K562 (cell line): ENCODE measurements around the gene DPY19L3.

Source experiments
- CEBPB ChIP-seq: fragments of 450-650 bp; IDR thresholded peaks from 2 replicates; pipeline ENCODE4 v1.6.1; 2016; ENCODE audit warnings: missing genetic modification characterization, missing compliant biosample characterization
- GATA2 ChIP-seq: sonication (generic); formaldehyde crosslinking; IDR thresholded peaks from 2 replicates; pipeline ENCODE4 v1.4.0; 2020; ENCODE audit warnings: mild to moderate bottlenecking, missing genetic modification reagents
- NBN ChIP-seq: fragments of 450-650 bp; IDR thresholded peaks from 2 replicates; pipeline ENCODE4 v1.6.1; 2016; ENCODE audit warnings: low read depth, mild to moderate bottlenecking
- NR2C2 ChIP-seq, 2 experiments: fragments of 200-800 bp in 1 of 2; sonication (Bioruptor generic) in 1 of 2; sonication (generic) in 1 of 2; formaldehyde crosslinking in 1 of 2; IDR thresholded peaks; 2 replicates each; pipeline versions ENCODE4 v1.6.1 to v1.8.0; 2016 to 2022; ENCODE audit warnings: mild to moderate bottlenecking in 1 of 2, missing compliant biosample characterization in 1 of 2, missing genetic modification characterization in 1 of 2, missing genetic modification reagents in 1 of 2
- NR4A1 ChIP-seq, 2 experiments: fragments of 250-450 bp in 1 of 2; fragments of 450-650 bp in 1 of 2; sonication (Bioruptor Pico) in 1 of 2; IDR thresholded peaks; 2 replicates each; pipeline versions ENCODE4 v1.4.0 to v1.6.1; 2016 to 2020; ENCODE audit warnings: mild to moderate bottlenecking in 2 of 2, missing compliant biosample characterization in 1 of 2, missing genetic modification characterization in 1 of 2, moderate library complexity in 1 of 2
- POLR2AphosphoS5 ChIP-seq: IDR thresholded peaks from 2 replicates; pipeline ENCODE4 v1.6.1; 2011; ENCODE audit warnings: mild to moderate bottlenecking, low read depth, low read length, moderate library complexity; ENCODE audit not compliant: control insufficient read depth, insufficient read depth
- TF ChIP-seq, protein P1 (sequence below), 3 experiments: IDR thresholded peaks in 2 of 3; conservative IDR thresholded peaks in 1 of 3; 2 replicates each; pipeline ENCODE4 v1.5.1; 2011 to 2012; ENCODE audit warnings: low read length in 3 of 3, mild to moderate bottlenecking in 3 of 3, control low read depth in 2 of 3, improper control_type of control experiment in 1 of 3, inconsistent platforms in 1 of 3, low read depth in 1 of 3, mixed read lengths in 1 of 3, moderate library complexity in 1 of 3; ENCODE audit not compliant: insufficient read depth in 2 of 3

GRCh38 chr19:32453736-32454135 is 48.2 kb downstream of the DPY19L3 start:
- no peak for TF ChIP-seq NR4A1 (CRISPR knock-in tag; IDR thresholded peaks at IDR 0.05)
- no peak for TF ChIP-seq NR4A1 (tag; IDR thresholded peaks at IDR 0.05)
- no peak for TF ChIP-seq GATA2
- TF ChIP-seq CEBPB (tag) = no peak
- TF ChIP-seq, protein P1, sequence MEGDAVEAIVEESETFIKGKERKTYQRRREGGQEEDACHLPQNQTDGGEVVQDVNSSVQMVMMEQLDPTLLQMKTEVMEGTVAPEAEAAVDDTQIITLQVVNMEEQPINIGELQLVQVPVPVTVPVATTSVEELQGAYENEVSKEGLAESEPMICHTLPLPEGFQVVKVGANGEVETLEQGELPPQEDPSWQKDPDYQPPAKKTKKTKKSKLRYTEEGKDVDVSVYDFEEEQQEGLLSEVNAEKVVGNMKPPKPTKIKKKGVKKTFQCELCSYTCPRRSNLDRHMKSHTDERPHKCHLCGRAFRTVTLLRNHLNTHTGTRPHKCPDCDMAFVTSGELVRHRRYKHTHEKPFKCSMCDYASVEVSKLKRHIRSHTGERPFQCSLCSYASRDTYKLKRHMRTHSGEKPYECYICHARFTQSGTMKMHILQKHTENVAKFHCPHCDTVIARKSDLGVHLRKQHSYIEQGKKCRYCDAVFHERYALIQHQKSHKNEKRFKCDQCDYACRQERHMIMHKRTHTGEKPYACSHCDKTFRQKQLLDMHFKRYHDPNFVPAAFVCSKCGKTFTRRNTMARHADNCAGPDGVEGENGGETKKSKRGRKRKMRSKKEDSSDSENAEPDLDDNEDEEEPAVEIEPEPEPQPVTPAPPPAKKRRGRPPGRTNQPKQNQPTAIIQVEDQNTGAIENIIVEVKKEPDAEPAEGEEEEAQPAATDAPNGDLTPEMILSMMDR (IDR thresholded peaks at IDR 0.05 in 2 of 3, conservative IDR thresholded peaks at IDR 0.05 in 1 of 3; ENCODE audit: insufficient read depth in 2 of 3, low read depth in 1 of 3, low read length in 3 of 3) = no peak
- TF ChIP-seq NBN = no peak
- no peak for TF ChIP-seq POLR2AphosphoS5
- TF ChIP-seq NR2C2 (CRISPR knock-in tag; IDR thresholded peaks at IDR 0.05) = no peak
- TF ChIP-seq NR2C2 (tag; IDR thresholded peaks at IDR 0.05) = no peak
